Midbrain (tissue), 1 donor: ENCODE results near the gene LCE2D.
"Not testable (repeated sequence)": the region's sequence is repeated elsewhere in the genome, so short reads cannot be mapped to it uniquely, and the experiment has no call there.

Experiments
- DNase-seq: peaks from one replicate; lab custom pipeline; 2025; lab: John Stamatoyannopoulos, UW

The LCE2D gene

GRCh38 chr1:152663098-152663497, at the start of gene LCE2D:
LCE2D (plus strand) TSS chr1:152663380; CDS start chr1:152664106, 726 bp downstream.
- no peak for DNase-seq

- no peak for DNase-seq
Observed at GRCh38 chr1:152613511-152613910, 49.7 kb upstream of the LCE2D start, which contains the start of gene LCE3B. LCE3B (plus strand) TSS chr1:152613811; CDS start chr1:152613811, 0 bp downstream.

GRCh38 chr1:152621993-152622392, 41.2 kb upstream of the LCE2D start:
- DNase-seq = no peak

GRCh38 chr1:152622803-152623202, 40.4 kb upstream of the LCE2D start, which contains the start of gene LCE3A:
LCE3A (minus strand) TSS chr1:152623103; CDS start chr1:152623103, 0 bp downstream.
- no peak for DNase-seq

GRCh38 chr1:152623203-152623844, 39.9 kb upstream of the LCE2D start:
- no peak for DNase-seq

- DNase-seq = no peak
Observed at GRCh38 chr1:152626744-152627143, 36.4 kb upstream of the LCE2D start.

GRCh38 chr1:152630596-152630995, 32.6 kb upstream of the LCE2D start:
- DNase-seq = no peak

GRCh38 chr1:152640351-152640750, 22.8 kb upstream of the LCE2D start:
- no peak for DNase-seq

- no peak for DNase-seq
Observed at GRCh38 chr1:152643945-152644344, 19.2 kb upstream of the LCE2D start.

- no peak for DNase-seq
Observed at GRCh38 chr1:152645146-152645545, 18.0 kb upstream of the LCE2D start.

GRCh38 chr1:152646656-152647055, 16.5 kb upstream of the LCE2D start:
- DNase-seq = no peak

GRCh38 chr1:152654110-152654509, 9.1 kb upstream of the LCE2D start:
- peak; percentile 46 for DNase-seq

GRCh38 chr1:152656459-152656858, 6.7 kb upstream of the LCE2D start:
- DNase-seq = no peak

- no peak for DNase-seq
Observed at GRCh38 chr1:152657677-152658076, 5.5 kb upstream of the LCE2D start.

- no peak for DNase-seq
Observed at GRCh38 chr1:152658649-152659048, 4.5 kb upstream of the LCE2D start.

GRCh38 chr1:152666171-152666570, 3.0 kb downstream of the LCE2D start:
- not testable (repeated sequence) for DNase-seq

GRCh38 chr1:152667648-152668047, 4.5 kb downstream of the LCE2D start:
- DNase-seq = no peak

GRCh38 chr1:152673016-152673415, 9.8 kb downstream of the LCE2D start:
- DNase-seq = no peak

GRCh38 chr1:152674983-152675382, 11.8 kb downstream of the LCE2D start, which contains the start of gene LCE2C:
LCE2C (plus strand) TSS chr1:152675279; CDS start chr1:152676016, 737 bp downstream.
- DNase-seq = not testable (repeated sequence)

- DNase-seq = no peak
Observed at GRCh38 chr1:152679459-152679858, 16.3 kb downstream of the LCE2D start.

GRCh38 chr1:152681616-152682015, 18.4 kb downstream of the LCE2D start:
- DNase-seq = no peak

GRCh38 chr1:152683846-152684245, 20.7 kb downstream of the LCE2D start:
- DNase-seq = no peak

- DNase-seq = not testable (repeated sequence)
Observed at GRCh38 chr1:152685823-152686222, 22.6 kb downstream of the LCE2D start, which contains the start of gene LCE2B. LCE2B (plus strand) TSS chr1:152686123; CDS start chr1:152686844, 721 bp downstream.
